ENCODE data around the gene ZNF620. TPM values are rescaled to one million over a fixed set of nuclear protein-coding genes. Genes with fewer than 3 reads are reported as not detected.

The ZNF620 gene
- total RNA-seq, 1 donor from 2014 or later: 7.0 TPM

- no peak overlapping the region for H3K4me3 ChIP-seq
- intact Hi-C loops (cut with DNase I): no loop called here
- peaks cover 22% of the 10 kb centered on the region for H3K36me3 ChIP-seq
- H3K27ac ChIP-seq: no peak overlapping the region
- H3K27me3 ChIP-seq: no peaks in the 10 kb centered on the region
- DNase-seq: no peak
- H3K4me1 ChIP-seq: no peaks in the 10 kb centered on the region
- no peak for ATAC-seq
- TF ChIP-seq CTCF (IDR thresholded peaks at IDR 0.05): no peak
- peaks cover 11% of the 10 kb centered on the region for H3K9me3 ChIP-seq
Observed at GRCh38 chr3:40490916-40491315, 14.9 kb upstream of the ZNF620 start.

- H3K9me3 ChIP-seq: no peaks in the 10 kb centered on the region
- no peaks in the 10 kb centered on the region for H3K4me1 ChIP-seq
- intact Hi-C loops (cut with DNase I): no loop called here
- H3K27ac ChIP-seq: no peak overlapping the region
- no peaks in the 10 kb centered on the region for H3K27me3 ChIP-seq
- no peaks in the 10 kb centered on the region for H3K36me3 ChIP-seq
- DNase-seq (no peak), ATAC-seq (no peak)
- no peak for TF ChIP-seq CTCF (IDR thresholded peaks at IDR 0.05)
- no peak overlapping the region for H3K4me3 ChIP-seq
Observed at GRCh38 chr3:40494698-40495097, 11.1 kb upstream of the ZNF620 start.

DNA sequence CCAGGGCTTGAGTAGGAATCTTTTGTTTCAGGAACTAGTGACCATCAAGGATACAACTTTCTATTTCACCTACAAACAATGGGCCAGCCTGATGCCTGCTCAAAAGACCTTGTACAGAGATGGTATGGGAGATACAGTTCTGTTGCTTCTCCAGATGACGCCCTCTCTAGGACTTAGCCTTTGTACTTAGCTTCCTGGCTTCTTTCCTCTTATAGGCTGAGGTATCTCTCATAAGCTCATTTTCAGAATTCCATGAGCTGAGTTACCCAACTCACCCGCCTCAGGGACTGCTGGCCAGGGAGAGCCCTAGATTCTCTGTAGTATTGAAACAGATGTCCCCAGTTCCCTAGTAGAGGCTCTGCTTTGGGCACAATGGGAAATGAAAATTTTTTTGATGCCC is 8.6 kb upstream of the ZNF620 start:
- H3K9me3 ChIP-seq: no peaks in the 10 kb centered on the region
- H3K27me3 ChIP-seq: no peaks in the 10 kb centered on the region
- no peaks in the 10 kb centered on the region for H3K36me3 ChIP-seq
- no peak for ATAC-seq
- no peak for TF ChIP-seq CTCF (IDR thresholded peaks at IDR 0.05)
- H3K27ac ChIP-seq: no peak overlapping the region
- intact Hi-C loops (cut with DNase I): no loop called here
- no peak overlapping the region for H3K4me3 ChIP-seq
- DNase-seq: no peak
- no peaks in the 10 kb centered on the region for H3K4me1 ChIP-seq

DNA sequence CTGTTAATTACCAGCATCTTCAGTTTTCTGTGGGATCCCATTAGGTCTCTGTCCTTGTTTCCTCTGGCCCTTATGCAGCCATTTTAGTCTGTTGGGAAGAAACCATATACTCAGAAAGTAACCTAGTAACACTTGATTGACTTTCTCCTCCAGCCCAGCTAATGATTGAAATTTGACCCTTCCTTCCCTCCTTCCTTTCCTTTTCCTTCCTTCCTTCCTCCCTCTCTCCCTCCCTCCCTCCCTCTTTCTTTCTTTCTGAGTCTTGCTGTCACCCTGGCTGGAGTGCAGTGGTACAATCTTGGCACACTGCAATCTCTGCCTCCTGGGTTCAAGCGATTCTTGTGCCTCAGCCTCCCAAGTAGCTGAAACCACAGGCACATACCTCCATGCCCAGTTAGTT is 5.9 kb upstream of the ZNF620 start:
- DNase-seq: no peak
- H3K4me3 ChIP-seq: no peak overlapping the region
- no peaks in the 10 kb centered on the region for H3K9me3 ChIP-seq
- no peaks in the 10 kb centered on the region for H3K27me3 ChIP-seq
- intact Hi-C loops (cut with DNase I): no loop called here
- no peaks in the 10 kb centered on the region for H3K36me3 ChIP-seq
- H3K4me1 ChIP-seq: peaks cover 5% of the 10 kb centered on the region
- H3K27ac ChIP-seq: no peak overlapping the region
- no peak for ATAC-seq
- TF ChIP-seq CTCF (IDR thresholded peaks at IDR 0.05): no peak

GRCh38 chr3:40502034-40502433 is 3.8 kb upstream of the ZNF620 start:
- no peak for DNase-seq
- no peak for TF ChIP-seq CTCF (IDR thresholded peaks at IDR 0.05)
- Histone ChIP-seq H3K27ac (no peak overlapping the region), H3K9me3 (no peaks in the 10 kb centered on the region), H3K4me3 (no peak overlapping the region), H3K4me1 (peaks cover 14% of the 10 kb centered on the region), H3K27me3 (no peaks in the 10 kb centered on the region), H3K36me3 (no peaks in the 10 kb centered on the region)
- ATAC-seq: no peak
- intact Hi-C loops (cut with DNase I): no loop called here

Data from upper lobe of right lung (tissue), 1 donor.